Upper lobe of left lung (tissue), 4 donors: ENCODE measurements around the gene ADAMTS17.

Experiments
- CTCF ChIP-seq, 6 experiments: fragments of 450-650 bp in 4 of 6; fragments of 200-600 bp in 2 of 6; sonication (generic) in 2 of 6; IDR thresholded peaks; one replicate each; pipeline ENCODE4 v1.5.1; 2016 to 2019; ENCODE audit warnings: antibody characterized with exemption in 6 of 6
- POLR2A ChIP-seq, 4 donors: fragments of 450-650 bp; IDR thresholded peaks; one replicate each; pipeline ENCODE4 v1.5.1; 2016 to 2017; ENCODE audit warnings: antibody characterized with exemption in 4 of 4, mild to moderate bottlenecking in 2 of 4
- POLR2AphosphoS5 ChIP-seq, 2 donors: sonication (generic); formaldehyde crosslinking; IDR thresholded peaks; one replicate each; pipeline ENCODE4 v1.5.1; 2017; ENCODE audit warnings: antibody characterized with exemption in 2 of 2

DNA sequence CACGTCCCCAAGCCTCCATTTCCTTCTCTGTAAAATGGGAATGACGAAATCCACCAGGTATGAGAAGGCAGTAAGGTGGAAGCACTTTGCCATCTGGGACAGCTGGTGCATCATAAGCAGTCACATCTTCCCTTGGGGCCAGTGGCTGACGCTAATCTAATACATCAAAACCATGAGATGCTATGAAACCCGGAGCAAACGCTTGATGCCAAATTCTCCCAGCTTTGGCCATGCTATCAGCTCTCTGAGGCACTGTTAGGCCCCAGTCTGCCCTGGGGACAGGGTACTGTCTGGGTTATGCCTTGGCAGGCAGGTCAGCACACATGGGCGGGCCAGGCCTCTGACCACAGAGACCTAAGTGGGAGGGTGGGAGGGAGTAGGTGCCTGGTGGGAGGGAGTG is 66.1 kb downstream of the ADAMTS17 start:
- TF ChIP-seq CTCF (IDR thresholded peaks at IDR 0.05), result no peak
- TF ChIP-seq POLR2AphosphoS5 (IDR thresholded peaks at IDR 0.05), result no peak
- no peak for TF ChIP-seq POLR2A (IDR thresholded peaks at IDR 0.05)
